NK-92 (cell line): ENCODE results near the gene HUNK.
"Not testable (repeated sequence)": the region's sequence is repeated elsewhere in the genome, so short reads cannot be mapped to it uniquely, and the experiment has no call there.

Experiments used
- DNase-seq: peaks from one replicate; lab custom pipeline; 2025; ENCODE audit not compliant: unreplicated experiment; lab: John Stamatoyannopoulos, UW

The HUNK gene

GRCh38 chr21:31870472-31871193 is 2.2 kb upstream of the HUNK start:
- DNase-seq = no peak

DNA sequence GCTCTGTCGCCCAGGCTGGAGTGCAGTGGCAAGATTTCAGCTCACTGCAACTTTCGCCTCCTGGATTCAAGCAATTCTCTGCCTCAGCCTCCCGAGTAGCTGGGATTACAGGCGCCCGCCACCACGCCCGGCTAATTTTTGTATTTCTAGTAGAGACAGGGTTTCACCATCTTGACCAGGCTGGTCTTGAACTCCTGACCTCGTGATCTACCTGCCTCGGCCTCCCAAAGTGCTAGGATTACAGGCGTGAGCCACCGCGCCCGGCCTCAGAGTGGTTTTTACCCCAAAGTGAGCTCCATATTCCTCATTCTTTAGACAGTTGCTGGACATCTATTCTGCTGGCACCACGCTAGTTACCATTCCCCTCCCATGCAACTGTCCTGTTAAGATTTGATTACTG is 1.4 kb upstream of the HUNK start:
- DNase-seq = not testable (repeated sequence)

GRCh38 chr21:31872072-31872451 is 758 bp upstream of the HUNK start:
- DNase-seq = no peak

DNA sequence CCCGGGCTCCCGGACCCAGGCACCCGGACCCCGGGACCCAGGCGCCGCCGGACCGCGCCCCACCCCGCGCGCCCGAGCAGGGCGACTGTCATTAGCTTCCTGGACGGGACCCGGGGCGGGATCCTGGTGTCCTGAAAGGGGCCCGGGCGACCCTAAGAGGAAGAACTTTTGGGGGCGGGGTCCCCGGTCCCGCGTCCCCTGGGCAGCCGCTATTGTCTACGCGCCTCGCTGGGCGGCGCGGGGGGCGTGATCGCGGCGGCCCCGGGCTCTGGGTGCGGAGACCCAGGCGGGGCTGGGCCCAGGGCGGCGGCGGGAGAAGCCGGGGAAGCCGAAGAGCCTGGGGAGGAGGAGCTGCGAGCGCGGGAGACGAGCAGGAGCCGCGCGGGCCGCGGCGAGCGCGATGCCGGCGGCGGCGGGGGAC is 465 bp downstream of the HUNK start:
- no peak for DNase-seq

GRCh38 chr21:31873696-31874599 is 1.1 kb downstream of the HUNK start:
- no peak for DNase-seq

GRCh38 chr21:31874812-31875212 is 2.0 kb downstream of the HUNK start:
- DNase-seq = no peak

- DNase-seq = no peak
Measured at GRCh38 chr21:31875496-31876015, 2.7 kb downstream of the HUNK start.

DNA sequence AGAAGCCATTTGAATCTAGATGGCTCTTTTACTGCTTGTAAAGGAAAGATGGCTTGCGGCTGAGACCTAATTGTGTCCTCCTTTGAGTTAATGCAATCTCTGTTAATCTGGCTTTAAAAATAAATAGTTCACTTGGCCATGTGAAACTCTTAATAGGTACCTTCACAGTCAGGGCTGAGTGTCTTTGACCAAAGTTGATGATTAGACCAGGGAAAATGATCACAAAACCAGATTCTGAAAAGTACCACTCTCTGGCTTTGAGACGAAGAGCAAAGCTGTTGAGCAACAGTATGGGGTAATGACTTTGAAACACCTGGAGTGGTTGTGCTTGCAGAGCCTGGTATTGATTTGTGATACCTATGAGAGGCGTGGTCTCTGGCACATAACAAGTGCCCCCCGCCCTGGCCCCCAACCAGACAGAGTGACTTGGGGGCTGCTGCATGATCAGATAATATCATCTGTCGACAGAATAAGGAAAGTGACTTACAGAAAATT is 4.7 kb downstream of the HUNK start:
- DNase-seq = no peak

DNA sequence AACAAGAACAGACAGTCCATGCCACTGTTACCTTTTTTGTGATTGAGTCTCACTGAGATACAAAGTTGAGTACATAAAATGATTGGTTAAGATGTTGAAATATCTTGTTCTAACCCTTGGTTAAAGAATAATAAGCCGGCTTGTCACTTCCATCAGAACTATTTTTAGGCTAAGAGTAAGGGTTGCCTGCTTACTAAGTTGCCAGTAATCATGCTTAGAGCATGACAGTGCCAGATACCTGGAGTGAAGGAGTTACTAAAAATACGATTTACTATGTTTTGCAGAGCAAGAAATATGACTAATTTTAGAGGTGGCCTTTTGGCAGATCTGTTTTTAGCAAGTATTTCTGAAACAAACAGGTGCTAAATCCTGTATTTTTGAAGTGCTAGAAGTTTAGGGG is 6.0 kb downstream of the HUNK start:
- DNase-seq = no peak

DNA sequence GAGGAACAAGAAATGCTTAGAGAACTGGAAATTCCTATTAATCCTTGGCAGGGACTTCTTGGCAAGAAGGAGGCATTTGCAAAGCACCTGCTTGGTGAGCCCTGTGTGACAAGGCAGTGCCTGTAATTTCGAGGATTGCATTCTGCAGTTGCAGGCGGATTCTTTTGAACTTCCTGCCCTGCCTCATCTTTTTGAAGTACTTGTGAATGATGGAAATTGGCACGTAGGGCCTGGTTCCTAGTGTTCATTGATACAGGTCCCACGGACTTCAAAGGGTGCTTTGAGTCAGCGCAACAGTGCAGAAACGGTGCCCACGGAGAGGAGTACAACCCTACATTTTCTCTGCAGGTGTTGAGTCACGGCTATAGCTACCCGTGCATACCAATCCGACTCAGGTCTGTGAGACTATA is 6.4 kb downstream of the HUNK start:
- DNase-seq = no peak

GRCh38 chr21:31879911-31880310 is 7.1 kb downstream of the HUNK start:
- no peak for DNase-seq

DNA sequence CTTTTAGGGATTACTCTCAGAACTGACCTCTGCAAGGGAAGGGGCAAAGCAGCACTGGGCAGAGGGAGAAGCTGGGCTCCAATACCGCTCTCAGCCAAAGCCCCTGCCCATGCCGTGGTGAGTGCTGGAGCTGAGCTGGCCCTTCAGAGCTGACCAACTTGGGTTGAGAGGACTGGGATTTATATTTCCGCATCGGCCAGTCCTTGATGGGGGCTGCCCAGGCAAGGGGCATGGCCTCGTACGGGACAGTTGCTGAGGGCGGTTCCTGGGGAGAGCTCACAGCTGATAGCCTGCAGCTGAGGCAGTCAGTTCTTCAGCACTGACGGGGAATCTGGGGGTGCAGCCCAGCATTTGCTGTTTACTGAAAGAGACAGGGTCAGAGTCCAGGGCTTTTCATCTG is 8.0 kb downstream of the HUNK start:
- DNase-seq = no peak

DNA sequence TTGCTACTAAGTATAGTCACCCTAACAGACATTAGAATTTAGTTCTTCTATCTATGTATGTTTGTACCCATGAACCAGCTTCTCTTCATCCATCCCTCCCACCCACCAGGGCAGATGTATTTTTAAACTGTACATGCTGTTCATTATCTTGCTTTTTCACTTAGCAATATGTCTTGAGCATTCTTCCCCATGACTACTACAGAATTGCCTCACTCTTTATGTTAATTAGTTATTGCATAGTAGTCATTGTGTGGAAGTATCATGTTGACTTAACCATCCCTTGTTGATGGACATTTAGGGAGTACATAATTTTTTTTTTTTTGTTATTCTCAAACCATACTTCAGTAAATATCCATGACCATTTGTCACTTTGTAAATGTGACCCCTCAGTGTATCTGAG is 9.9 kb downstream of the HUNK start:
- DNase-seq = no peak

DNA sequence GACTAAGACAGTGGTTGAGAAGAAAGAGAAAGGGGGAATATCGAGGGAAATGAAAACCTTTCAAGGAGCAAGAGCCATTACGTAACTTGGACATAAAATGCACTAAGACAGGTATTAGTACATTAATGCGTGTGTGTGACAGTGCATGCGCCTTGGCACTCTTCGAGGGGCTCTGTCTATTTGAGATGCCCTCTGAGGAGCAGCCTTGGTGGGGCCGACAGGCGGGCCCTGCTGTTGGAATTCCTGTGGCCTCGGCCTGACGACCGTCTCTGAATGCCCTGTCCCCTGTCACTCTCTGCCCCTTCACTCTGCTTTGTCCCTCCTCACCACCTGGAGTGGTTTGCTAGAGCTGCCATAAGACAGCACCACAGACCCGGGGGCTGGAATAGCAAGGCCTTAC is 12.3 kb downstream of the HUNK start:
- no peak for DNase-seq

DNA sequence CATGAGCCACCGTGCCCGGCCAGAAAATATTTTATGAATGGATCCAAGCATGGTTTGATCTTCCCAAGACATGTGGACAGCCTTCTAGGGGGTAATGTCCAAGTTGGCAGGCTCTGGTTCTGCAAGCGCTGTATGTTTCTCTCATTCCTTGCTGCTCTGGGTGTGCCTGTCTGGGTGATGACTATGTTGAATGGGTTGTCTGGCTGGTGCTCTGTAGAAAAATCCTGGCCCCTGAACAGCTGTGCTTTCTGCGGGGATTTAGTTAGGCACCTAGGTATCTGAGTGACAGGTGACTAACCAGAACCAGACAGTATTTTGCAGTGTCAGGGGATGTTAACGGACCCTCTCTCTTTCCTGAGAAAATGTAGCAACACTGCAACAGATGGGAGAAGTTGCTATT is 14.1 kb downstream of the HUNK start:
- no peak for DNase-seq

DNA sequence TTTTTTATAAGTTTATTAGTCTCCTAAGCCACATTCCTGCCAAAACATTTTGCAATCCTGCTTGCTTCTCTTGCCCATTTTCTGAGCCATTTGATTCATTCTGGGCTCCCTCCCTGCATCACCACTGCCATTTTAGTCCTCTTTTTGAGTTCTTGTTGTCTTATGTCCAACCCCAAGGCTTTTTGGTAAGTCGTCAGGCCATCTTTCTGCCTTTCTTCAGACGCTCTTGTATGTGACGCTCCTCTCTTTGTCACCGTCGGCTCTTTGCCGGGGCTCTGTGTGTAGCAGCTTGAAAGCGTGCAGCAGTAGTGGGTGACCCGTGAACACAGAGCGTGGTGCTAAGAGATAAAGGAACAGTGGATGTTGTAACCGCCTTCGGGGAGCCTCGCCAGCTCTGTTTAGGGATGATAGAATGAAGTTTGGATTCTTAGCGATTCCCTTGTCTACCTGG is 14.6 kb downstream of the HUNK start:
- DNase-seq = no peak

DNA sequence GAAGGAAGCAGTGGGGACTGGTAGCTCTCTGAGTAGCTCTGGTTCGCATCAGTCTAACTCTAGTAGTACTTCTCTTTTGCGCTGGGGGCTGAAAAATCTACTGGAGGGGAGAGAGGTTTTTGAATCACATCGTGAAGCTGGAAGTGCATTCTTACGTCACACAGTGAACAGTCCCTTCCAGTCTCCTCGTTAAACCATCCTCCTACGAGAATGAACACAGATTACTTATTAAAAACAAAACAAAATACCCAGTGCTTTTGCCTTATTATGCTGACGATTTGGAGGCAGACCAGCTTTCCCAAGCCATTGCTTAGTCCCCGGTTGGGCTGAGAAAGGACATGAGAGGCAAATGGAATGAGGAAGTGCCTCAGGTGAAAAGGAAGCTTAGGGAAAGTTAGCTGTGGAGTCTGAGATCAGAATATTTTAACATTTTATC is 16.1 kb downstream of the HUNK start:
- no peak for DNase-seq

GRCh38 chr21:31889460-31889859 is 16.6 kb downstream of the HUNK start:
- no peak for DNase-seq

DNA sequence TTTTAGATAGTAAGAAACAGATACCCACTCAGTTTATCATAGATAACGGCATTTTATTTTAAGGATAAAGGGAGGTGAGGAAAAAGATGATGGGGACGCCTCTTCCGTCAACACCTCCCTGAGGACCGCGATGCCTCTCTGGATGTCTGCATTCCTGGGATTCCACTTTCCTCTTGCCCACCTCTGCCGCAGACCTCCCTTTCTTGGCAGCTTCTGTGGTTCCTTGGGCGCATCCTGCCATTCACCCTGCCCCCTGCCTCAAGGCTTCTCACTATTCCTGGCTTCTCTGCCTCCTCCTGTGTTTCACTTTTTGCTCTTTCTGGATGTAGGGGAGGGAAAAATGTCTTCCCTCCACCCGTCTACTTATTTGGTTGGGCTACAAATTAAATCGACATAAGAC is 19.9 kb downstream of the HUNK start:
- DNase-seq = no peak

DNA sequence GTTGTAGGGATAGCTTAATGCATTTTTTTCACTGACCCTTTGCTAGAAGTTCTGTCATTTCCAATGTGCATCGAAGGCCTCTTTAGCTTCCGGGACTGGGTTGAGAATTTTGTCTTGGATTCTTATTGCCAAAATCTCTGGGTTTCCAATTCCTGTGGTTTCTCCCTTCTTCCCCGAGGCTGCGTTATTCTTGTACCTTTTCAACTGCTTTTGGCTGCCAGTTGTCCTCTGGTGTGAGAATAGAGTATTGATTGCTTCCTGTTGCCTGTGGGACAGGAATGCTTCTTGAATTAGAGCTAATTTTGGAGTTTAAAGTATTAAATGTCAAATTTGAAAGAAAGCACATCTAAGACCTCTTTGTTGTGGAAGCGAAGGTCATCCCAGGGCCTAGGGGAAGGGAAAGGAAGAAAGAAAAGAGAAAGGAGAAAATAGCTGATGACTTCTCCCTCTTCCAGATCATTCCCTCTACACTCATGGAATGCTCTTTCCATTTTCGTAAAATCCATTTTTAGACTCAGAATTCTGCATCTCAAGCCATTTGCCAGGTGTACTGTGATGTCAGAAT is 21.1 kb downstream of the HUNK start:
- DNase-seq = no peak

- DNase-seq = no peak
Measured at GRCh38 chr21:31894457-31894856, 21.6 kb downstream of the HUNK start.
